WTC11 (cell line): ENCODE results near the gene TBC1D24. TPM values are rescaled to one million over a fixed set of nuclear protein-coding genes. Genes with fewer than 3 reads are reported as not detected.

Experiments
- ATAC-seq: fragments of 200-7000 bp; cut with Tn5 transposase; 2 replicates; pipeline ENCODE4 v1.10.0; 2021; ENCODE audit warnings: mild to moderate bottlenecking, moderate library complexity
- CTCF ChIA-PET: fragments of 300-600 bp; sonication (Branson Sonifier 250); formaldehyde crosslinking; loops from one replicate; lab custom pipeline; 2021; ENCODE audit warnings: antibody characterized with exemption; lab: Charles Lee
- POLR2A ChIA-PET: fragments of 350-600 bp; sonication (Branson Sonifier 250); formaldehyde crosslinking; loops from one replicate; lab custom pipeline; 2021; ENCODE audit warnings: antibody characterized with exemption; lab: Charles Lee
- DNase-seq: peaks from one replicate; pipeline ENCODE4 v3.0.0; 2021; ENCODE audit warnings: low spot score
- H3K27ac Mint-ChIP-seq: 2 replicates; pipeline ENCODE4 v1.8.0; 2021; ENCODE audit warnings: mixed read lengths
- H3K27me3 Mint-ChIP-seq: 2 replicates; pipeline ENCODE4 v1.8.0; 2021; ENCODE audit warnings: low read depth, mild to moderate bottlenecking, moderate library complexity, mixed read lengths
- H3K36me3 Mint-ChIP-seq: 2 replicates; pipeline ENCODE4 v1.8.0; 2021; ENCODE audit warnings: mixed read lengths
- H3K4me1 Mint-ChIP-seq: 2 replicates; pipeline ENCODE4 v1.8.0; 2022; ENCODE audit warnings: mixed read lengths
- H3K4me3 Mint-ChIP-seq: 2 replicates; pipeline ENCODE4 v1.8.0; 2021; ENCODE audit warnings: mild to moderate bottlenecking, moderate library complexity, mixed read lengths
- H3K9me3 Mint-ChIP-seq: 2 replicates; pipeline ENCODE4 v1.8.0; 2021; ENCODE audit warnings: mixed read lengths
- AR ChIP-seq: fragments of 250-450 bp; sonication (Bioruptor Pico); IDR thresholded peaks from 2 replicates; pipeline ENCODE4 v1.9.0; 2021; ENCODE audit warnings: mild to moderate bottlenecking
- ATF1 ChIP-seq: sonication (generic); formaldehyde crosslinking; IDR thresholded peaks from 2 replicates; pipeline ENCODE4 v1.8.1; 2023; ENCODE audit warnings: mild to moderate bottlenecking, moderate library complexity, missing genetic modification reagents
- CREM ChIP-seq: sonication (generic); formaldehyde crosslinking; IDR thresholded peaks from 2 replicates; pipeline ENCODE4 v1.8.1; 2022; ENCODE audit warnings: mild to moderate bottlenecking, missing genetic modification reagents, moderate library complexity
- ERG ChIP-seq: fragments of 250-450 bp; sonication (Bioruptor Pico); IDR thresholded peaks from 2 replicates; pipeline ENCODE4 v1.8.0; 2021; ENCODE audit warnings: mild to moderate bottlenecking
- ESRRA ChIP-seq: sonication (generic); formaldehyde crosslinking; IDR thresholded peaks from 2 replicates; pipeline ENCODE4 v1.8.1; 2022; ENCODE audit warnings: mild to moderate bottlenecking, missing genetic modification reagents, borderline replicate concordance
- ETV6 ChIP-seq: sonication (generic); formaldehyde crosslinking; IDR thresholded peaks from 2 replicates; pipeline ENCODE4 v1.8.1; 2022; ENCODE audit warnings: mild to moderate bottlenecking, missing genetic modification reagents
- NFATC4 ChIP-seq: fragments of 250-450 bp; sonication (Bioruptor Pico); IDR thresholded peaks from 2 replicates; pipeline ENCODE4 v1.9.0; 2021; ENCODE audit warnings: mild to moderate bottlenecking
- NFYB ChIP-seq: sonication (generic); formaldehyde crosslinking; conservative IDR thresholded peaks from 2 replicates; pipeline ENCODE4 v1.8.0; 2022; ENCODE audit warnings: low read depth, missing genetic modification reagents
- NR2C2 ChIP-seq: sonication (generic); formaldehyde crosslinking; IDR thresholded peaks from 2 replicates; pipeline ENCODE4 v1.8.0; 2022; ENCODE audit warnings: mild to moderate bottlenecking, missing genetic modification reagents
- NR3C1 ChIP-seq: sonication (generic); formaldehyde crosslinking; conservative IDR thresholded peaks from 2 replicates; pipeline ENCODE4 v1.8.1; 2023; ENCODE audit warnings: low read depth, mild to moderate bottlenecking, missing genetic modification reagents
- RORB ChIP-seq: fragments of 250-450 bp; sonication (Bioruptor Pico); IDR thresholded peaks from 2 replicates; pipeline ENCODE4 v1.9.0; 2021; ENCODE audit warnings: mild to moderate bottlenecking
- ZNF232 ChIP-seq: sonication (generic); formaldehyde crosslinking; IDR thresholded peaks from 2 replicates; pipeline ENCODE4 v1.8.0; 2022; ENCODE audit warnings: mild to moderate bottlenecking, missing genetic modification reagents
- total RNA-seq: library from RNA; stranded (reverse); gene quantifications from 3 replicates; pipeline ENCODE4 v1.2.3, GENCODE V29; 2021
- TF ChIP-seq, protein P1 (sequence below): sonication (generic); formaldehyde crosslinking; IDR thresholded peaks from 2 replicates; pipeline ENCODE4 v1.8.0; 2023; ENCODE audit warnings: missing genetic modification reagents, mild to moderate bottlenecking, borderline replicate concordance
- TF ChIP-seq, protein P2 (sequence below): sonication (generic); formaldehyde crosslinking; conservative IDR thresholded peaks from 2 replicates; pipeline ENCODE4 v1.8.1; 2022; ENCODE audit warnings: mild to moderate bottlenecking, missing genetic modification reagents
- TF ChIP-seq, protein P3 (sequence below): sonication (generic); formaldehyde crosslinking; IDR thresholded peaks from 2 replicates; pipeline ENCODE4 v1.8.1; 2022; ENCODE audit warnings: mild to moderate bottlenecking, missing genetic modification reagents, moderate library complexity, borderline replicate concordance

The TBC1D24 gene
- total RNA-seq, 1 experiment from 2014 or later, result 21.0 TPM

DNA sequence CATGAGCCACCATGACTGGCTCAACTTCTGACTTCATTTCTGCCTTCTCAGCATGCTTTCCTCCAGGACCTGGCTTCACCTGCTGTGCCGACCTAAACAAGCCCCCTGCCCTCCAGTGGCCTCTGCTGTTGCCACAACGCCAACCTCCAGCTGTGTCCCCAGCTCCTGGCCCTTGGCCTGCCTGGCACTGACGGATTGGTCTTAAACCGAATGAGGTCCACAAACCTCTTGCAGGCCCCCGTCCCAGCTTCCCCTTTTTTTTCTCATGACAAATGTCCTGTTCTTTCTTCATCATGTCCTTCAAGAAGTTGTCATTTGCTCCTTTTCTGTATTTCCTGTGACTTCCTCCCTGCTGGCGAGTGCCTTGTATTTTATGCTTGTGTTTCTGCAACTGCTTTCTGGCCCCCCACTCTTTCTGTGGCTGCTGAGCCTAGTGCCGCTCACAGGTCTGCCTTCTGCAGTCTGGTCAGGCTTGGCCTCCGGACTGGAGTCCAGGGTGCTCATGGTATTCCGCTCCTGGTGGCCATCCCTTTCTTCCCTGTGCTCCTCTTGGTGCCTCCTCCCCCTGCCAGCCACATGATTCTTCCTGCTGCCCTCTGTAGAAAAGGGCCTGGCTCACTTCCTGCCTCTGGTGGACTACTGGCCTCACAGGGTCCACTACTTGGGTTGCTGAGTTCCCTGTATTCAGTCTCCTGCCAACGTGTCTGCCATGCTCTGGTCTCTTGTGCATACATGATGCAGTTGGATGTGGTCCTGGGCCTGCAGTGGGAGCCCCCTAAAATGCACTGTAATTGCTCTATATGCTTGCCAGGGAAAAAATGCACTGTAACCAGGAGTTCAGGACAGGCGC lies 41.7 kb downstream of the TBC1D24 start:
- no peak for DNase-seq
- CTCF ChIA-PET, result interaction anchor here (2.9 kb wide), 1 partner anchor 15 kb away, joined by 11 read pairs; no protein-coding TSS in a partner anchor
- no peaks in the 10 kb centered on the region; the same call in 1 of the 2 replicates for H3K36me3 Mint-ChIP-seq
- POLR2A ChIA-PET, result interaction anchor here (2.0 kb wide), 1 partner anchor 15 kb away, joined by 6 read pairs; the partner anchor contains the start of gene CEMP1
- no peaks in the 10 kb centered on the region for H3K9me3 Mint-ChIP-seq
- H3K27me3 Mint-ChIP-seq, result peaks cover 4% of the 10 kb centered on the region
- H3K27ac Mint-ChIP-seq, result peak overlapping the region; percentile 79; the same call in 1 of the 2 replicates
- TF ChIP-seq ERG (CRISPR knock-in tag) (no peak), ATF1 (no peak), RORB (CRISPR knock-in tag) (no peak), ZNF232 (no peak), NFYB (CRISPR knock-in tag) (no peak)
- TF ChIP-seq, protein P1, sequence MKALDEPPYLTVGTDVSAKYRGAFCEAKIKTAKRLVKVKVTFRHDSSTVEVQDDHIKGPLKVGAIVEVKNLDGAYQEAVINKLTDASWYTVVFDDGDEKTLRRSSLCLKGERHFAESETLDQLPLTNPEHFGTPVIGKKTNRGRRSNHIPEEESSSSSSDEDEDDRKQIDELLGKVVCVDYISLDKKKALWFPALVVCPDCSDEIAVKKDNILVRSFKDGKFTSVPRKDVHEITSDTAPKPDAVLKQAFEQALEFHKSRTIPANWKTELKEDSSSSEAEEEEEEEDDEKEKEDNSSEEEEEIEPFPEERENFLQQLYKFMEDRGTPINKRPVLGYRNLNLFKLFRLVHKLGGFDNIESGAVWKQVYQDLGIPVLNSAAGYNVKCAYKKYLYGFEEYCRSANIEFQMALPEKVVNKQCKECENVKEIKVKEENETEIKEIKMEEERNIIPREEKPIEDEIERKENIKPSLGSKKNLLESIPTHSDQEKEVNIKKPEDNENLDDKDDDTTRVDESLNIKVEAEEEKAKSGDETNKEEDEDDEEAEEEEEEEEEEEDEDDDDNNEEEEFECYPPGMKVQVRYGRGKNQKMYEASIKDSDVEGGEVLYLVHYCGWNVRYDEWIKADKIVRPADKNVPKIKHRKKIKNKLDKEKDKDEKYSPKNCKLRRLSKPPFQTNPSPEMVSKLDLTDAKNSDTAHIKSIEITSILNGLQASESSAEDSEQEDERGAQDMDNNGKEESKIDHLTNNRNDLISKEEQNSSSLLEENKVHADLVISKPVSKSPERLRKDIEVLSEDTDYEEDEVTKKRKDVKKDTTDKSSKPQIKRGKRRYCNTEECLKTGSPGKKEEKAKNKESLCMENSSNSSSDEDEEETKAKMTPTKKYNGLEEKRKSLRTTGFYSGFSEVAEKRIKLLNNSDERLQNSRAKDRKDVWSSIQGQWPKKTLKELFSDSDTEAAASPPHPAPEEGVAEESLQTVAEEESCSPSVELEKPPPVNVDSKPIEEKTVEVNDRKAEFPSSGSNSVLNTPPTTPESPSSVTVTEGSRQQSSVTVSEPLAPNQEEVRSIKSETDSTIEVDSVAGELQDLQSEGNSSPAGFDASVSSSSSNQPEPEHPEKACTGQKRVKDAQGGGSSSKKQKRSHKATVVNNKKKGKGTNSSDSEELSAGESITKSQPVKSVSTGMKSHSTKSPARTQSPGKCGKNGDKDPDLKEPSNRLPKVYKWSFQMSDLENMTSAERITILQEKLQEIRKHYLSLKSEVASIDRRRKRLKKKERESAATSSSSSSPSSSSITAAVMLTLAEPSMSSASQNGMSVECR (CRISPR knock-in tag), result no peak
- TF ChIP-seq, all 79 proteins: peak for 0
- H3K4me3 Mint-ChIP-seq, result peak overlapping the region; percentile 80
- peaks cover 41% of the 10 kb centered on the region for H3K4me1 Mint-ChIP-seq
- no peak for ATAC-seq

GRCh38 chr16:2517954-2518605 lies 43.2 kb downstream of the TBC1D24 start:
- no peaks in the 10 kb centered on the region for H3K9me3 Mint-ChIP-seq
- peaks cover 26% of the 10 kb centered on the region for H3K4me1 Mint-ChIP-seq
- DNase-seq (no peak), ATAC-seq (no peak)
- H3K36me3 Mint-ChIP-seq, result no peaks in the 10 kb centered on the region; the same call in 1 of the 2 replicates
- H3K27me3 Mint-ChIP-seq, result no peaks in the 10 kb centered on the region
- ChIA-PET POLR2A (interaction anchor here (3.7 kb wide), 1 partner anchor 13 kb away, joined by 17 read pairs; the partner anchor contains the start of gene CEMP1), CTCF (interaction anchor here (1.1 kb wide), 1 partner anchor 323 kb away, joined by 4 read pairs; no protein-coding TSS in a partner anchor)
- H3K4me3 Mint-ChIP-seq, result no peak overlapping the region
- TF ChIP-seq NFATC4 (CRISPR knock-in tag) (no peak), CREM (CRISPR knock-in tag) (no peak), NR2C2 (no peak), ETV6 (CRISPR knock-in tag) (no peak), ESRRA (CRISPR knock-in tag) (no peak), ATF1 (no peak), AR (CRISPR knock-in tag) (no peak), NR3C1 (CRISPR knock-in tag) (no peak)
- TF ChIP-seq, protein P2, sequence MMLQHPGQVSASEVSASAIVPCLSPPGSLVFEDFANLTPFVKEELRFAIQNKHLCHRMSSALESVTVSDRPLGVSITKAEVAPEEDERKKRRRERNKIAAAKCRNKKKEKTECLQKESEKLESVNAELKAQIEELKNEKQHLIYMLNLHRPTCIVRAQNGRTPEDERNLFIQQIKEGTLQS, result no peak
- TF ChIP-seq, protein P3, sequence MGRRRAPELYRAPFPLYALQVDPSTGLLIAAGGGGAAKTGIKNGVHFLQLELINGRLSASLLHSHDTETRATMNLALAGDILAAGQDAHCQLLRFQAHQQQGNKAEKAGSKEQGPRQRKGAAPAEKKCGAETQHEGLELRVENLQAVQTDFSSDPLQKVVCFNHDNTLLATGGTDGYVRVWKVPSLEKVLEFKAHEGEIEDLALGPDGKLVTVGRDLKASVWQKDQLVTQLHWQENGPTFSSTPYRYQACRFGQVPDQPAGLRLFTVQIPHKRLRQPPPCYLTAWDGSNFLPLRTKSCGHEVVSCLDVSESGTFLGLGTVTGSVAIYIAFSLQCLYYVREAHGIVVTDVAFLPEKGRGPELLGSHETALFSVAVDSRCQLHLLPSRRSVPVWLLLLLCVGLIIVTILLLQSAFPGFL, result no peak
- no peak overlapping the region for H3K27ac Mint-ChIP-seq
